ENCODE measurements around the gene KATNA1.

The KATNA1 gene

GRCh38 chr6:149558029-149558428 is 90.5 kb downstream of the KATNA1 start:
- no peak for DNase-seq
- in situ Hi-C loops (cut with HindIII; ENCODE audit: low pct_ligation_motif_present, low pct_unique_long_range_greater_than_20kb, low sequenced_read_pairs) = no loop called here

GRCh38 chr6:149551920-149552319 is 96.6 kb downstream of the KATNA1 start:
- in situ Hi-C loops (cut with HindIII; ENCODE audit: low pct_ligation_motif_present, low pct_unique_long_range_greater_than_20kb, low sequenced_read_pairs) = no loop called here
- no peak for DNase-seq

GRCh38 chr6:149545754-149546471 is 102.6 kb downstream of the KATNA1 start, which contains the start of gene PPIL4:
Gene PPIL4 (minus strand): TSS chr6:149546043. CDS start chr6:149546005, 38 bp downstream.
- in situ Hi-C loops (cut with HindIII; ENCODE audit: low pct_ligation_motif_present, low pct_unique_long_range_greater_than_20kb, low sequenced_read_pairs) = no loop called here
- DNase-seq = peak; percentile 92

- in situ Hi-C loops (cut with HindIII; ENCODE audit: low pct_ligation_motif_present, low pct_unique_long_range_greater_than_20kb, low sequenced_read_pairs) = no loop called here
- DNase-seq = peak; percentile 58
Observed at GRCh38 chr6:149545258-149545753, 103.2 kb downstream of the KATNA1 start.

Data from ACHN (cell line).